Activated CD8-positive, alpha-beta T cell treated with anti-CD3 and anti-CD28 coated beads for 36 hours (primary cell): ENCODE results near the gene TMEM252. TPM values are rescaled to one million over a fixed set of nuclear protein-coding genes. Genes with fewer than 3 reads are reported as not detected.

Experiments used
- total RNA-seq, 2 experiments: library from RNA; stranded (reverse); gene quantifications; one replicate each; pipeline ENCODE4 v1.2.3, GENCODE V29; 2021

The TMEM252 gene
- total RNA-seq, 2 experiments from 2014 or later = not detected

Other genes with a start within 250 kb of the TMEM252 start
- gene FOXD4L3, start 238.0 kb downstream of the TMEM252 start, total RNA-seq = under 1 TPM in 1 of 2 experiments, not detected in 1; 0.14 TPM
- gene PGM5, start 184.3 kb downstream of the TMEM252 start, total RNA-seq = not detected
- under 1 TPM; 0.43 to 0.98 TPM for gene PIP5K1B, start 164.4 kb upstream of the TMEM252 start, total RNA-seq